ENCODE measurements around the gene SLC16A11.

DNA sequence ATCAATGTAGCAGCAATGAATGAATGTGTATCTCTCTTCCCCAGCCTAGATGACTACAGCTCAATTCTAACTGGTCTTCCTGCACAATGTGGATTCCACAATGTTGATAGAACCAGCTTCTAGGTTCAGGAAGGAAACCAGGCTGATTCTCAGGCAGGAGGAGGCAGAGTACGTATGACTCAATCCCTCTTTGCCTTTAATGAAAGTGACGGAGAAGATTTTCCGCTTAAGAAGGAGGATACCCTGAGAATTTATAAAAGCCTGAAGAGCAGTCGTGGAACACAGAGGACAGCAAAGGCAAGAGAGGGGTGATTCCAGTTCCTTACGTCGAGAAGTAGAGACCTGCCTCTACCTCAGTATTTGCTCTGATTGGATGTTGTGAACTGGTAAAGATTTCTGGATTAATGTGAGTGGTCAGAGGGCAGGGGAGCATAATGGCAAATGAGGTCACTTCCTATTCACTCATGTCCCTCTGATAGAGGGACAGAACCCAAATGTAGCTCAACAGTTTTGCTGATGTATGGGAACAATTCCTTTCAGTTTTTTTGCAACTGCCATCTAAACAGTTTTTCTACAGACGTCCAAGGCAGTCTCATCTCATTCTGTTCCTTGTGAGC, 15.0 kb upstream of the SLC16A11 start:
- TF ChIP-seq, protein P1, sequence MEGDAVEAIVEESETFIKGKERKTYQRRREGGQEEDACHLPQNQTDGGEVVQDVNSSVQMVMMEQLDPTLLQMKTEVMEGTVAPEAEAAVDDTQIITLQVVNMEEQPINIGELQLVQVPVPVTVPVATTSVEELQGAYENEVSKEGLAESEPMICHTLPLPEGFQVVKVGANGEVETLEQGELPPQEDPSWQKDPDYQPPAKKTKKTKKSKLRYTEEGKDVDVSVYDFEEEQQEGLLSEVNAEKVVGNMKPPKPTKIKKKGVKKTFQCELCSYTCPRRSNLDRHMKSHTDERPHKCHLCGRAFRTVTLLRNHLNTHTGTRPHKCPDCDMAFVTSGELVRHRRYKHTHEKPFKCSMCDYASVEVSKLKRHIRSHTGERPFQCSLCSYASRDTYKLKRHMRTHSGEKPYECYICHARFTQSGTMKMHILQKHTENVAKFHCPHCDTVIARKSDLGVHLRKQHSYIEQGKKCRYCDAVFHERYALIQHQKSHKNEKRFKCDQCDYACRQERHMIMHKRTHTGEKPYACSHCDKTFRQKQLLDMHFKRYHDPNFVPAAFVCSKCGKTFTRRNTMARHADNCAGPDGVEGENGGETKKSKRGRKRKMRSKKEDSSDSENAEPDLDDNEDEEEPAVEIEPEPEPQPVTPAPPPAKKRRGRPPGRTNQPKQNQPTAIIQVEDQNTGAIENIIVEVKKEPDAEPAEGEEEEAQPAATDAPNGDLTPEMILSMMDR (IDR thresholded peaks at IDR 0.05), result no peak
- no peak for TF ChIP-seq ZFX (IDR thresholded peaks at IDR 0.05; ENCODE audit: borderline replicate concordance)

Data from 22Rv1 (cell line).